ENCODE results near the gene RYR2.

Gene RYR2

DNA sequence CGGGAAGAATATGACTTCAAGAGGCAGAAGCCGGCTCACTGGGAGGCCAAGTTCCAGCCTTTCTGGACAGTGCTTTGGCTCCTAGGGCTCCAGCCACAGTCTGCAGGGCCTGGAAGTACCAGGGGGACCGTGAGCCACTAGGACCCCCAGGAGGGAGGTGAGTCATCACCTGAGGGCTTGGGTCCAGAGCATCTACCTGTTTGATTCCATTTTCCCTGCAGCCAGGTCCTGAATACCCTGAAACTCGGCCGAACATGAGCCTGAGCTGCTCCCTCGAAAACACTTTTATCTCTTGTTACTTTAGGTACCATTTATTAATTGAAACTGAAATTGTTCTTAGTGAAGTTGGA lies 164.1 kb downstream of the RYR2 start:
- no peak for DNase-seq

- DNase-seq: no peak
Measured at GRCh38 chr1:237211031-237211430, 169.0 kb downstream of the RYR2 start.

DNA sequence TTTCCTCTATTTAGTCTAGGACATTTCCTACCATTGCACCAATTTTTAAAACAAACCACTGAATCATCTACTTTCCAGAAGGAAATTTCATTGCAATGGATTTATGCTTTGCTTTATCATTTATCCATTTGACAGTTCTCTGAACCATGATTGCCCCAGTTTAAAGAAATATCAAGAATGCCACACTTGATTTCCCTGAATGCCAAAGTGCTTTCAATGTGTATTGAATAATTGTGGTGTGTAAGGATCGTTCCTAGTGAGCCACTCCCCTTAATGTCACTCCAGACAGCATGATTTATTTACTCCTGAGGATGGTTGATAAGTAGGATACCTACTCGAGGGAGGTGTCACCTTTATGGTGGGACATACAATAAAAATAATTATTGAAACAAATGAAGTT lies 169.6 kb downstream of the RYR2 start:
- no peak for DNase-seq

- no peak for DNase-seq
Measured at GRCh38 chr1:237219751-237220642, 178.0 kb downstream of the RYR2 start.

- no peak for DNase-seq
Measured at GRCh38 chr1:237223419-237223818, 181.4 kb downstream of the RYR2 start.

DNA sequence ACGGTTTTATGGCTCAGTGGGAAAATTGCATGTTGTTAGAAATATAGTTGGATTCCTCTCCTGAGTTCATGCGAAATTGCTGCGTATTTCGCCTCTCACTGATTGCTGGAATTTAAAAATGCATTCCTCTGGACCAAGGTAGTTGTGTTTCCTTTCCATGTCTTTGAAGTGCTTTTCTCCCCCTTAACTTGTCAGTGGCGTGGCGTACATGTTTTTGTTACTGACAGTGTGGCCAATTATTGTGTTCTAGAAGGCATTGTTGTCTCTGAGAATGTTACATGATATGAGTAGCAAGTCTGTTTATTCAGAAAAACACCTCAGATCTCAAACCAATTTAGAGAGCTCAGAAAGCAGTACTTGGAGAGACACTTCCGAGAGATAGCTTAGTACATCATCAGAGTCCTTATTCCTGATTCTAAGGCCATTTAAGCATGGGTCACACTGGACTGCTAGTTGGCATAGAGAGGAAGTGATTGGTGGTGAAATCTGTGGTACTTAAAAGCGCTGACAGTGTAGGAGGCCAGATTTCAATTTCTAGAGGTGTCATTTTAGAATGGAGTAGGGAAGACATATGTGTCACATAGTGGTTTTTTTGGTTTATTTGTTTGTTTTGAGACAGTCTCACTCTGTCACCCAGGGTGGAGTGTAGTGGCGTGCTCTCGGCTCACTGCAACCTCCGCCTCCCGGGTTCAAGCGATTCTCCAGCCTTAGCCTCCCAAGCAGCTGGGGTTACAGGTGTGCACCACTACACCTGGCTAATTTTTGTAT lies 184.4 kb downstream of the RYR2 start:
- DNase-seq: no peak

GRCh38 chr1:237227476-237227875 lies 185.5 kb downstream of the RYR2 start:
- DNase-seq: no peak

GRCh38 chr1:237228421-237228820 lies 186.4 kb downstream of the RYR2 start:
- DNase-seq: no peak

GRCh38 chr1:237229333-237229732 lies 187.3 kb downstream of the RYR2 start:
- no peak for DNase-seq

DNA sequence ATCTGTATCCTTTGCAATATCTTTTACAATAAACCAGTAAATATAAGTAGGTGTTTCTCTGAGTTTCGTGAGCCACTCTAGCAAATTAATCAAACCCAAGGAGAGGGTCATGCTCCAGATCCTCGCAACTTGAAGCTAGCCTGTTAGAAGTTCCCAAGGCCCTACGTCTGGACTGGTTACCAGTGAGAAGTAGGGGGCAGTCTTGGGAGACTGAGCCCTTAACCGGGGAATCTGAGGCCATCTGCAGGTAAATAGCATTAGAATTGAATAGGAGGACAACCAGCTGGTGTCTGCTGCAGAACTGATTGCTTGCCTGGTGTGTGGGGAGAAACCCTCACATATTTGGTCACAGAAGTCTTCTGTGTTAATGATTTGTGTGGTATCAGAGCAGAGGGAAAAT lies 190.5 kb downstream of the RYR2 start:
- no peak for DNase-seq

DNA sequence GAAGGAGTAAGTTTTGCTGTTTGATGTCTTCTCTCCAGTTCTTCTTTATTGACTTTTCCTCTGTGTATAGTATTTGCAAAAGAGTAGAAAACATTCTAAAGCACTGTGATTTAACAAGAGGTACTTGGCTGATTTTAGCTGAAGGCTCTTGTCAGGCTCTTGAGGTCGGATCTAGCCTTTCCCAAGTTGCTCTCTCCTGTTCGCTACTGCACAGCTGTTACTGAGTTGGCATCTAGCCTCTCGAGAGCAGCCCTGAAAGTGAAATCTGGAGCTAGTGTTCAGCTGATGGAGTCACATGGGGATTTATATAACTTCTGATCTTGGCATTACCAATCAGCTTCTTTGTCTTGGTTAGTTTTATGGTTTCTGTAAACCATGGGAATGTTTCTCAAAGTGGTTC lies 193.1 kb downstream of the RYR2 start:
- no peak for DNase-seq

GRCh38 chr1:237237721-237238120 lies 195.7 kb downstream of the RYR2 start:
- DNase-seq: no peak

- DNase-seq: no peak
Measured at GRCh38 chr1:237239248-237239647, 197.3 kb downstream of the RYR2 start.

- DNase-seq: no peak
Measured at GRCh38 chr1:237241038-237241437, 199.1 kb downstream of the RYR2 start.

DNA sequence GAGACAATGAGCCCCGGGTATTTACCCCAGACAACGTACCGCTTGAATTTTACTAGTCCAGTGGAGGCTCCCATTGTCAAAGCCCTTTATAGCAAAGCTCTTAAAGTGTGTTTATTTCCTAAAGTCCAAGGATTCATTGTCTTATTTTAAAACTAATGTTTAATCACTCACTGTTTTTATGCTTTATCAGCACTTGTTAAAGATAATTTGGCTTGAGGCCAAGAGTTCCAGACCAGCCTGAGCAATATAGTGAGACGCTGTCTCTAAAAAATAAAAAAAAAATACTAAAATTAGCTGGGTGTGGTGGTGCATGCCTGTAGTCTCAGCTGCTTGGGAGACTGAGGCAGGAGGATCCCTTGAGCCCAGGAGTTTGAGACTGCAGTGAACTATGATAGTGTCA lies 202.8 kb downstream of the RYR2 start:
- no peak for DNase-seq

DNA sequence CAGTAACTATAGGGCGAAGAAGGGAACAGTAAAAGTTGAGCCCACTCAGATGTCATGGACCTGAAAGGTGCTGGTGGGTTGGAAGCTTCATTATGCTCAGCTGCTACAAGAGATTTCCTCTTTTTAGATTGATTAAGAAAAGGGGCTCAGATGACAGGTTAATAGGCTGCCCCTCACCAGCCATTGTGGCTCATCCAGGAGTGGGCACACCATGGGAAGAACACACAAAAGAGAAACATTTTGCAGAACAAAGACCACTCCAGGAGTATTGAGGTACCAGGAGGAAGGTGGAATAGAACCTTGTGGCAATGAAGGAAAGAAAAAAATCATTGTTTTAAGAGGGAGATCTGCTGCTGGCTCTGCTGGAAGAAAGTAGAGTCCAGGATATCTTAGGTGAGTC lies 205.5 kb downstream of the RYR2 start:
- no peak for DNase-seq

DNA sequence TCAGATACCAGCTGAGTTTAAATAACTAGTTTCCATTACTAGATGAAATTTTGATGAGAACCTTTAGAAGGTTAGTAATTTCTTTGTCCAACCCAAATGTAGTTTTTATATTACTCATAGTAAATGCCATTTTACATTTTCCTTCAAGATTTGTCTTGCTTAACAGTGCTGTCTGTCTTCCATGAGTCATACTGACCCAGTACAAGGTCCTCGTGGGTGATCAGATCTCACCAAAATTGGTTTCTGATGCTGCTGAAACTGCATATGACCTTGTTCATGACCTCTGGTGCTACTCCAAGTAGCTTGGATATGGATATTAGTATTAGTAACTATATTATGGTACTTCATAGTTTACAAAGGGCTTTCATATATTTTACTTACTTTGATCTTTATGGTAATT lies 207.1 kb downstream of the RYR2 start:
- DNase-seq: no peak

- no peak for DNase-seq
Measured at GRCh38 chr1:237250055-237250454, 208.1 kb downstream of the RYR2 start.

GRCh38 chr1:237255071-237255470 lies 213.1 kb downstream of the RYR2 start:
- no peak for DNase-seq

DNA sequence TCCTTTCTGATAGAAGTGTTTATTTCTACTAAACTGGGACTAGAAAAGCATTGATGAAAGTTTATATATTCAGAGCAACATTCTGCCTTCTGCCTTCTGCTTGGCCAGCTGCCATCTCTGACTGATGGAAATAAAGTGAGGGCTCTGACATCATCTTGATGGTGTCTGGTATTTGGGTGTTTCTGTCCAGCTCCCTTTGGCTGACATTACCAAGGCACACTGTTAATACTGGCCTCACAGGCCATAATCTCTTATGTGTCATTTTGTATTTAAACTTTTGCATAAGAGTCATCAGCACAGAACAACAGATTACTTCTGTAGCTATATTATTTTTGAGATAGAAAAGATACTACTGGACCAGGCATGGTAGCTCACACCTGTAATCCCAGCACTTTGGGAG lies 216.9 kb downstream of the RYR2 start:
- no peak for DNase-seq

- no peak for DNase-seq
Measured at GRCh38 chr1:237261198-237261597, 219.2 kb downstream of the RYR2 start.

- no peak for DNase-seq
Measured at GRCh38 chr1:237267743-237268142, 225.8 kb downstream of the RYR2 start.

GRCh38 chr1:237269938-237270337 lies 228.0 kb downstream of the RYR2 start:
- DNase-seq: no peak

DNA sequence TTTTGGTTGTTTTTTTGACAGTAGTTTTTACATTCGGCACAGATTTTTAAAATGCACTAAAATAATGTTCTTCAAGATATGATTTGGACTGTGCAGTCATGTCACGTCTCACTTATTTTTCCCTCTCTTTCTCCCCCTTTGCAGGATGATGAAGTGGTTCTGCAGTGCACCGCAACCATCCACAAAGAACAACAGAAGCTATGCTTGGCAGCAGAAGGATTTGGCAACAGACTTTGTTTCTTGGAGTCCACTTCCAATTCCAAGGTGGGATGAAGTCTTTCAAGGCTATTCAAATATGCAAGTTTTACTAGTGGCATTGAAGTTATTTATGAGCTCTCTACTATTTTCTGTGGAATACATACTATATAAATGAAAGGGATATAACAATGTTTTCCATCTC lies 228.4 kb downstream of the RYR2 start:
- no peak for DNase-seq

Measured in activated gamma-delta T cell treated with Interleukin-2 at 50 U/mL for 16 hours (primary cell).